GM12873 (cell line): ENCODE results near the gene EFNA3.

ENCODE experiments used
- TF ChIP-seq, protein P1 (sequence below): IDR thresholded peaks from 2 replicates; pipeline ENCODE4 v1.5.1; 2012; ENCODE audit warnings: low read depth, mild to moderate bottlenecking, moderate library complexity, low read length, control low read depth; ENCODE audit not compliant: insufficient read depth; ENCODE audit errors: missing control alignments

Gene EFNA3

DNA sequence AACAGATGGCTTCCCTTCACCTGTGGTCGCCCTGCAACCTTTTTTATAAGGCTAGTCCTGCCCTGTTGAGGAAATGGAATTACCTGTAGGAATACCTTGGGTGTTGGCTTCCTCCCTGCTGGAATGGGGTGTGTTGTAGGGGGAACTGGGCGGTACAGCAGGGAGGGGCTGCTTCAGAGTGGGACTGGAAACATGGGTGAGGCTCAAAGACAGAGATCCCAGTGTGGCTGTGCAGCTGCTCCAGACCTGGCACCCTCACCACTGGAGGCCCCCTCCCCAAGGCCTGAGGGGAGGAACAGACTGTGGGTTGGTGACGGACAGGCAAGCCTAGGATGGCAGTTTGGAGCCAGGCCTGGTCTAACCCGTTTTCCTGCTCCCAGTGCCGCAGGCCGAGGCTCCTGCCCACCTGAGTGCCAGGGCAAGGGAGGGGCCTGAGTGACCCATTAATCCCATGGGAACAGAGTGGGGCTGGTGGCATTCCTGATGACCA, 4.5 kb downstream of the EFNA3 start:
- TF ChIP-seq, protein P1, sequence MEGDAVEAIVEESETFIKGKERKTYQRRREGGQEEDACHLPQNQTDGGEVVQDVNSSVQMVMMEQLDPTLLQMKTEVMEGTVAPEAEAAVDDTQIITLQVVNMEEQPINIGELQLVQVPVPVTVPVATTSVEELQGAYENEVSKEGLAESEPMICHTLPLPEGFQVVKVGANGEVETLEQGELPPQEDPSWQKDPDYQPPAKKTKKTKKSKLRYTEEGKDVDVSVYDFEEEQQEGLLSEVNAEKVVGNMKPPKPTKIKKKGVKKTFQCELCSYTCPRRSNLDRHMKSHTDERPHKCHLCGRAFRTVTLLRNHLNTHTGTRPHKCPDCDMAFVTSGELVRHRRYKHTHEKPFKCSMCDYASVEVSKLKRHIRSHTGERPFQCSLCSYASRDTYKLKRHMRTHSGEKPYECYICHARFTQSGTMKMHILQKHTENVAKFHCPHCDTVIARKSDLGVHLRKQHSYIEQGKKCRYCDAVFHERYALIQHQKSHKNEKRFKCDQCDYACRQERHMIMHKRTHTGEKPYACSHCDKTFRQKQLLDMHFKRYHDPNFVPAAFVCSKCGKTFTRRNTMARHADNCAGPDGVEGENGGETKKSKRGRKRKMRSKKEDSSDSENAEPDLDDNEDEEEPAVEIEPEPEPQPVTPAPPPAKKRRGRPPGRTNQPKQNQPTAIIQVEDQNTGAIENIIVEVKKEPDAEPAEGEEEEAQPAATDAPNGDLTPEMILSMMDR: no peak

DNA sequence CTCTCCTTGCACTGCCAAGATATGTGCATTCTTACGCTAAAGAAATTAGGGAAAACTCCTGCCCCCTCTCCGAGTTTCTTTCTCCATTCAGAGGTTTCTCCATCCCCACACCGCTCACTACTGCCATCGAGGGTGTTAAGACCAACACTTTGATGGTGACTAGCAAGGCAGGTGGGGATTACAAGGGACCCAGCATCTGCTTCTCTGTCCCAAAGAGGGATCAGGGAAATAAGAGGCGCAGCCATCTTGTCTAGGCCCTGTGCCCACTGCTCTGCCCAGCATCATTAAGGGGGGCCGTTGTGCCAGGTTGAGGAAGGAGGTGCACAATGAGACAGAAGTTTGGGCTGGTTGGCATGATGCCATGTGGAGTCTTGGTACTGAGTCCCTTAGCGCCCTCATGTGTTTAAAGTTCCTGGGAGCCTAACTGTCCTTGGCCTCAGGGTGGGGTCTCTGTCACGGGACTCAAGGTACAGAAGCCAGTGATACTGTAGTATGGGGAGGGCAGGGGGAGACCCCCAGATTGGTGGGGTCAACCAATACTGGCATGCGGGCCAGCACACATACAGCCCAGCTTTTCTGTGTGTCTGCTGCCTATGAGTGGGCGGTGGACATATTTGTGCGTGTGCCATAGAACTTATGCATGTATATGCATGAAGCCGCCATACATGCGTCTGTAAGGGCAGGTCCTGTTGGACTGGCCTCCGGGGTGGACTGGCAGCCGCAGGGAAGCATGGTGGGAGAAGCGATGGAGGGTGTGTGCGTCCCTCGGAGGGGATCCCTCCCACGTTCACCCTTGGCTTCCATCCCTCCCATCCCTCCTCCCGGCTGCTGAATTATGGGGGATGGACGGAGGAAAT, 5.5 kb downstream of the EFNA3 start:
- TF ChIP-seq, protein P1: peak; percentile 33

DNA sequence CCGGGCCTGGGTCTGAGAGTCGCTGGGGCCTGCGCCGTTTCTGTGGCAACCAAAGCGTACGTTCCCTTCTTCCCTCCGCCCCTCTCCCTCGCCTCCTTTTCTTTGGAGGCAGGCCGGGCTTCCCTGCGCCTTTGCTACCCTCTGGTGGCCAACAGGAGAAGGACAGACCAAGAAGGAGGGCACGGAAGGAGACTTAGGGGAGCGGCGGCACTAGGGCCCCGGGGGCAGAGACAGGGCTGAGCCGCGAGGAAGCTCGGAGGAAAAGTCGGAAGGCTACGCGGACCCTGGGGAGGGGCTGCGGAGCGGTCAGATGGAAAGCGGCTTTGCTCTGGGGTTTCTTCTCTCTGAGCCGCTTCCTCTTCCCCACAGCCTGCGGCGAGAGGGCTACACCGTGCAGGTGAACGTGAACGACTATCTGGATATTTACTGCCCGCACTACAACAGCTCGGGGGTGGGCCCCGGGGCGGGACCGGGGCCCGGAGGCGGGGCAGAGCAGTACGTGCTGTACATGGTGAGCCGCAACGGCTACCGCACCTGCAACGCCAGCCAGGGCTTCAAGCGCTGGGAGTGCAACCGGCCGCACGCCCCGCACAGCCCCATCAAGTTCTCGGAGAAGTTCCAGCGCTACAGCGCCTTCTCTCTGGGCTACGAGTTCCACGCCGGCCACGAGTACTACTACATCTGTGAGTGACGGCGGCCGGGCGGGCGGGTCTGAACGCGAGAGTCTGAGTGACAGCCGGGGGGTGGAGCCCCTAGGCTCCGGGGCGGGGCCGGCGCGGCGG, 6.3 kb downstream of the EFNA3 start:
- TF ChIP-seq, protein P1: peak; percentile 86

DNA sequence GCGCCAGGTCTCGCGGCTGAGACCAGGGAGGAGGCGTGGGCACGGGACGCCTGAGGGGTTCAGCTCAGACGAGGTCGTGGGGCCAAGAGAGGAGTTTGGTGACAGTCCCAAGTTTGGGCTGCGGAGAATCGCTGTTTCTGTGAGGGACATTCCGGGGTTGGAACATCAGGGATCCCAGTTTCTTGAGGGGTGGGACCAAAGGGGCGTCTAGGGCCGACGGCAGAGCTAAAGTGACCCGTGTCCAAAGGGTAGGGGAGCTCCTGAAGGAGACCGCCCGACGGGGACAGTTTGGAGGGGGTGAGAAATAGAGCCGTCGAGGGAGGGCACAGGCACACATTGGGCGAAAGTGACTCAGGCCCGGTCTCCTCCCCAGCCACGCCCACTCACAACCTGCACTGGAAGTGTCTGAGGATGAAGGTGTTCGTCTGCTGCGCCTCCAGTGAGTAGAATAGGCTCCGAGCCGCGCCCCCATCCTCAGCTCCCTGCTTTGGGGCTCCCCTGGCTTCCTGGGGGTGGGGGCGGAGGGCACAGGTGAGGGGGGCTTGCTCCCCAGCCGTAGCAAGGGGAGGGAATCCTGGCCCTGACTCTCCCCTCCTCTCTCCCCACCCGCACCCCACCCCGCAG, 7.0 kb downstream of the EFNA3 start:
- TF ChIP-seq, protein P1: no peak

DNA sequence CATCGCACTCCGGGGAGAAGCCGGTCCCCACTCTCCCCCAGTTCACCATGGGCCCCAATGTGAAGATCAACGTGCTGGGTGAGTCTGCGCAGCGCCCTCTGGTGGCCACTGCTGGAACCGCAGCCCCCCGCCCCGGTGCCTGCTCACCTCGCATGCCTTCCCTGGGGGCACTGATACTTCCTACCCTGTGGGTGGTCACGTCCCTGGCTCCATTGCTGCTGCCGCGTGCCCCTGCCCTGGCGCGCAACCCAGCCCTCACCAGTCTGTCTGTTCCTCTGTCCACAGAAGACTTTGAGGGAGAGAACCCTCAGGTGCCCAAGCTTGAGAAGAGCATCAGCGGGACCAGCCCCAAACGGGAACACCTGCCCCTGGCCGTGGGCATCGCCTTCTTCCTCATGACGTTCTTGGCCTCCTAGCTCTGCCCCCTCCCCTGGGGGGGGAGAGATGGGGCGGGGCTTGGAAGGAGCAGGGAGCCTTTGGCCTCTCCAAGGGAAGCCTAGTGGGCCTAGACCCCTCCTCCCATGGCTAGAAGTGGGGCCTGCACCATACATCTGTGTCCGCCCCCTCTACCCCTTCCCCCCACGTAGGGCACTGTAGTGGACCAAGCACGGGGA, 7.6 kb downstream of the EFNA3 start:
- TF ChIP-seq, protein P1: peak; percentile 98

DNA sequence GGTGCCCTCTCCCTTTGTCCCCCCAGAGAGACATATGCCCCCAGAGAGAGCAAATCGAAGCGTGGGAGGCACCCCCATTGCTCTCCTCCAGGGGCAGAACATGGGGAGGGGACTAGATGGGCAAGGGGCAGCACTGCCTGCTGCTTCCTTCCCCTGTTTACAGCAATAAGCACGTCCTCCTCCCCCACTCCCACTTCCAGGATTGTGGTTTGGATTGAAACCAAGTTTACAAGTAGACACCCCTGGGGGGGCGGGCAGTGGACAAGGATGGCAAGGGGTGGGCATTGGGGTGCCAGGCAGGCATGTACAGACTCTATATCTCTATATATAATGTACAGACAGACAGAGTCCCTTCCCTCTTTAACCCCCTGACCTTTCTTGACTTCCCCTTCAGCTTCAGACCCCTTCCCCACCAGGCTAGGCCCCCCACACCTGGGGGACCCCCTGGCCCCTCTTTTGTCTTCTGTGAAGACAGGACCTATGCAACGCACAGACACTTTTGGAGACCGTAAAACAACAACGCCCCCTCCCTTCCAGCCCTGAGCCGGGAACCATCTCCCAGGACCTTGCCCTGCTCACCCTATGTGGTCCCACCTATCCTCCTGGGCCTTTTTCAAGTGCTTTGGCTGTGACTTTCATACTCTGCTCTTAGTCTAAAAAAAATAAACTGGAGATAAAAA, 8.4 kb downstream of the EFNA3 start:
- TF ChIP-seq, protein P1: no peak
